ENCODE measurements around the gene IL17F.

IL17F gene

GRCh38 chr6:52244400-52244799 lies at the start of gene IL17F:
Gene IL17F, minus strand, starts transcription at chr6:52244500. Its CDS starts 71 bp downstream, at chr6:52244429.
- no peak for DNase-seq

- DNase-seq = no peak
These were observed 48.8 kb upstream of the IL17F start for GRCh38 chr6:52293067-52293466.

GRCh38 chr6:52288841-52289240 lies 44.5 kb upstream of the IL17F start:
- DNase-seq = no peak

DNA sequence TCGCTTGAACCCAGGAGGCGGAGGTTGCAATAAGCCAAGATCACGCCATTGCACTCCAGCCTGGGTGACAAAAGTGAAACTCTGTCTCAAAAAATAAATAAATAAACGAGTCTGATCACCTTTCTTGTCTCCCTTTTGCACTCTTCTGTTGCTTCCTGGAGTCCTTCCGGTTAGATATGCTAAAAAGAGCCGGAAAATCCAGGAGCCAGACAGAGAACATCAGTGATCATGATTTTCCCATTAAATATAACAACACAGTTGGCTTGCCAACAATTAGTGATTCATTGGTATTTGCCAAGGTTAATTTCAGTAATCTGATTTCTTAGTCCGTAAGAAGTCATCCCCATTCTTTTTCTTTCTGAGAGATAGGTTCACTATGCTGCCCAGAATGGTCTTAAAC lies 43.9 kb upstream of the IL17F start:
- DNase-seq = no peak

DNA sequence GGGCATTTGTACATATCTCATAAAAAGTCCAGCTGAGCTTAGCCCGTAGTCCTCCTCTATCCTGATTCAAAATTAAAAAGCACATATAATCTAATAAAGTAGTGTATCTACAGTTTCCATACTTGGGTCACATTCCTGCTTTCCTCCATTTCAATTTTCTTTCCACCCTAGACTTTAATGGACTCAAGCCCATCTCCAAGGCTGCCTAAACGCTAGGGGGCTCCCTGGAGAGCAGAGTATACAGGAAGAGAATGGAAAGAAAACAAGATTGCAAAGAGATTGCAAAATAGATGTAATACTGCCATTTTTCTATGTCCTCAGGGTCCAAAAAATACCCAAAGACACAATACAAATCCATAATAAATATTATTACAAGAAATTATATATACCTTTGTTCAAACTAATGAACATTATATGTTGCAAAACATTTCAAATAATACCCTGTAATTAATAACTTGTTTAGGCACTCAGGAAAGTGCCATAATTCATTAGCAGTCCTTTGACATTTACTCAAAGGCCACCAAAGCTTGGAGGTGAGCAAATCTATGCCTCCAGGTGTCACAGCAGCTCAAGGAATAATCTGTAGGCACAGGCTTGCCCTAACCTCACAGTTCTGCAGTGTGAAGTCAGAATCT lies 42.6 kb upstream of the IL17F start:
- peak; percentile 84 for DNase-seq

DNA sequence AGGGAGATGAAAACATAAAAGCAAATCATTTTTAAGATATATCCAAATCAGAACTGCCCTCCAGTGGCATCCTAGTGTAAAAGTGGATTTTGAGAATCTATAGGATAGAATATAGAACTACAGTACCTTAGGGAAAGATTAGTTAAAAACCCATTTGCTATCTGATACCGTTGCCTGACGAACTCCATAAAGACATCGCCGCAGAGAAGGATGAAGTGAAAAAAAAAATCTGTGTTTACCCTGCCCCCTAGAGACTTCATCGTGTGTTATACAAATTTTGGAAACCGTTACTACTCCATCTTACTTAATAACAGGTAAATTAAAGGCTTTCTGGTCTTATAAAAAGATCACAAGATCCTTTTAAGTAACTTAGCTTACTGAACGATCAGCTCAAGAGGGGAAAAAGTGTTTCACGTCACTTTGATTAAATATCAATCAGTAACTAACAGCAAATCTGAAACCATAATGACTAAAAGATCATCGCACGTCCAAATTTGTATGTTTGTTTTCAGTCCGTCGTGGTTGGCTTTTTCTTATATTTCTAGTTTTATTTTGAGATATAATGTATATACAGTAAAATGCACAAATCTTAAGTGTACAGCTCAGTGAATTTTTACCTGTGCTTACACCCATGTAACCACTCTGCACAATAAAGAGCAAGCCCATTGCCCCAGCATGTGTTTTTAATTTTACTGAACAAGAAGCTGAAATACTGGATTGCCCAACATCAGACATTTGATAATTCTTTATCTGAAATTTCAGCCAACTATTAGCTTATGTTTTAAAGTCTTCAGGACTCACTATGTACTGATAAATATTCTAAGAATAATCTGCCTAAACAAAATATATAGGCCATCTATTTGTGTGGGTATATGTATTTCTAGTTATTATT lies 41.1 kb upstream of the IL17F start:
- DNase-seq = peak; percentile 39

GRCh38 chr6:52284460-52285176 lies 40.3 kb upstream of the IL17F start, which contains the start of gene MCM3:
Gene MCM3, minus strand, starts transcription at chr6:52284742. Its CDS starts 68 bp downstream, at chr6:52284674.
- peak; percentile 99 for DNase-seq

GRCh38 chr6:52284131-52284459 lies 39.8 kb upstream of the IL17F start:
- DNase-seq = peak; percentile 76

DNA sequence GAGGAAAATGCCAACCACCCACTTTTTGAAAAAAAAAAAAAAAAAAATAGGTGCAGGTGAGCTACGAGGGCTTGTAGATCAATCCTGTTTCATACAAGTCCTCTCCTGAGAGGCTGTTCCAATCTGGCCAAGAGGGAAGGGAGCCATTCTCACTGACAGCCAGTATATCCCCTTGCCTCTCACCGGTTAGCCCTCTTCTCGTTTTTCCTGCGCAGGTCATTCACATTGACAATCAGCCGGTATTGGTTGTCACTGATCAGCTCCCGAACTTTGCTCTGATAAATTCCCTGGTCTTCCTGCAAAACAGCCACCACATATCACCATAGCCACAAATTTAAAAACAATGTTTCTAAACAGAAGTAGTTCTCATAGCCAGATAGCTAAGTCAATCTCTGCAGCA lies 38.8 kb upstream of the IL17F start:
- no peak for DNase-seq

GRCh38 chr6:52276130-52276529 lies 31.8 kb upstream of the IL17F start:
- no peak for DNase-seq

GRCh38 chr6:52271852-52272460 lies 27.7 kb upstream of the IL17F start:
- no peak for DNase-seq

GRCh38 chr6:52263709-52264540 lies 19.6 kb upstream of the IL17F start:
- DNase-seq = peak; percentile 82

- DNase-seq = no peak
These were observed 18.5 kb upstream of the IL17F start for GRCh38 chr6:52262620-52263344.

GRCh38 chr6:52261229-52261628 lies 16.9 kb upstream of the IL17F start:
- DNase-seq = no peak

- DNase-seq = no peak
These were observed 16.3 kb upstream of the IL17F start for GRCh38 chr6:52260634-52261033.

- no peak for DNase-seq
These were observed 11.1 kb upstream of the IL17F start for GRCh38 chr6:52255434-52255833.

DNA sequence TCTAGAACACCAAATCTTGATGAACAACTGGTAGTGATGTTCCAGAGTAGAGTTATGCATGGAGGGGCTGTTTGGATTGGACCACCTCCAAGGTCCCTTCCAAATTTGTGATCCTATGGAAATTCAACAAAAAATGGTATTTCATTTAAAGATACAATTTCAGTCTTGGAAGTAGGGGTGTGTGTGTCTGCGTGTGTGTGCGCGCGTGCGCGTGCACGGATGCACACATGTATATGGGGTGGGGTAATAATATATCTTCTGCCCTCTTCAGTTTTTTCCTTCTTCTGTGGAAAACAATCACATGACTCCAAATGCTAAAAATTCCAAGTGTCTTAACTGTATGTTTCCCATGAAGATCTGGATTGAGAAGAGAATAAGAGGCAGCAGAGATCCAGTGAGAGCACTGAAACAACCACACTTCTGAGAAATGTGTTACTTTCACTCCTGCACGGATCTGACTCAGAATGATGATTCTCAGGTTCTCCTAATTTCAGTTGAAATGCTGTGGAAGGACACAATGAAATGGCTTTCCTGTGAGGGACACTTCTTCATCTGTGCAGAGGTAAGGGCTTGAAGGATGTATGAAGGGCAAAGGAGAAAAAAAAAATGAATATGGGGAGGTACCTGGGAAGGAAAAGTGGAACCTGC lies 10.6 kb upstream of the IL17F start:
- peak; percentile 80 for DNase-seq

DNA sequence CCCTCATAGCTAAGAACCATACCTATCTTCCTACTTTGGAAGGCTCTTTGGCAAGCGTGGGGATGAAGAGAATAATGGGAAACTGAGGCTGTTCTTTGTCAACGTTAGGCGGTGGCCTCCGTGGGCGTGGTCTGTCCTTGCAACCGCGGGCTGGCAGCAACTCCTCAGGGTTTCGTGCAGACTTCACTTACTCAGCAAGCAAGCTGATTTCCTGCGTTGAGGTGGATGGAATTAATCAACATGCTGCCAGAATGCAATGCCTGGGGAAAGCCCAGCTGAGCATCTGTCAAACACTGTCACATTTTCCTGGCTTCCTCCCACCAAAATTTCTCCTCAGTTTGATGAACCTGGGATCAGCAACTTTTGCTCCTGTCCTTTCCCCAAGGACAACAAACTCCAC lies 9.2 kb upstream of the IL17F start:
- DNase-seq = peak; percentile 88

GRCh38 chr6:52251113-52251512 lies 6.8 kb upstream of the IL17F start:
- DNase-seq = peak; percentile 49

DNA sequence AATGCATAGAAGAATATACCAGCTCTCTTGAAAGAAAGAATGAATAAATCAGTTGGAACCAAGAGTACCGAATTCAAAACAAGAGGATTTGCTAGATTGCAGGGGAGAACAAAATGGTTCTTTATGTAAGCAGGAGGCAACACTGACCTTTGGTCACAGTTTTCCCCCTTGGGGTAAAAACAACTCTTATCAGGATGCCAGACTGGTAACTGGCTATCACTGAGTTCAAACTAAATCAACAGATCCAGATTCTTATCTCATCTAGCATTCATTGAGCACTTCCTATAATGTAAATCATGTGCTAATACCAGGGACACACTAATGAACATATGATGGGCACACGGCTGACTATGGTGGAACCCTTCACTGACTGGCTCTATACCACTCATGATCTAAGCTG lies 4.8 kb upstream of the IL17F start:
- DNase-seq = no peak

DNA sequence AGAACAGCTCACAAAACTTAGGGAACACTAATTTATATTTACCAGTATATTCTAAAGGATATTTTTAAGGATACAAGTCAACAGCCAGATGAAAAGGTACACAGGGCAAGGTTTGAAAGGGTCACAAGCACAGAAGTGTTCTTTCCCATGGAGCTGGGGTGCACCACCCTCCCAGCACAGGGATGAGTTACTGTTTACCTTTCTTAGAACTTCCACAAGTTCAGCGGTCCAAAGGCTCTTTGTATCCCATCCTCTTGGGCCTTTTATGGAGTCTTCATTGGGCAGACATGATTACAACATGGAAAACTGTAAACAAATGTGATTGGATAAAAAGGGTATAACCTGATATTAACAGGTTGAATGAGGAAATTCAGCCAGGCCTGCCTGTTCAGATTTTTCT lies 1.1 kb upstream of the IL17F start:
- DNase-seq = no peak

Data from activated CD4-positive, alpha-beta T cell treated with anti-CD3 and anti-CD28 coated beads, Interleukin-2, Interleukin-6, amounts not matched to agents 100 ng/mL and 50 ng/mL, durations not matched to agents 16 hours and 8 hours (primary cell).